ENCODE data around the gene ATXN7.

The ATXN7 gene

DNA sequence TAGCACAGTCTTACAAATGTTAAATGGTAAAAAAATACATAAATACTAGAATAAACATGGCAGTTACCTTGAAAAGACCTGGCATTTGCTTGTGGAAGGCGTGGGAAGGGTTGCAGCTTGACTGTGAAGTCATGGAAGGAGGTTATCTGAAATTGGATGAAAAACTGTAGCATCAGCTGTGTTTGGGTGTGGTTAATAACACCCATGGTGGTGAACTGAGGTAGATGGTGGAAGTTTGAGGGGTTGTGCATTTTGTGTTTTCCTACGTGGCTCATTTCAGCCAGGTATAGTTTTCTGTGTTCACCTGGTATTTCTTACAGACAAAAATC is 113.2 kb downstream of the ATXN7 start:
- no peak overlapping the region for H3K27ac ChIP-seq
- TF ChIP-seq, protein P1, sequence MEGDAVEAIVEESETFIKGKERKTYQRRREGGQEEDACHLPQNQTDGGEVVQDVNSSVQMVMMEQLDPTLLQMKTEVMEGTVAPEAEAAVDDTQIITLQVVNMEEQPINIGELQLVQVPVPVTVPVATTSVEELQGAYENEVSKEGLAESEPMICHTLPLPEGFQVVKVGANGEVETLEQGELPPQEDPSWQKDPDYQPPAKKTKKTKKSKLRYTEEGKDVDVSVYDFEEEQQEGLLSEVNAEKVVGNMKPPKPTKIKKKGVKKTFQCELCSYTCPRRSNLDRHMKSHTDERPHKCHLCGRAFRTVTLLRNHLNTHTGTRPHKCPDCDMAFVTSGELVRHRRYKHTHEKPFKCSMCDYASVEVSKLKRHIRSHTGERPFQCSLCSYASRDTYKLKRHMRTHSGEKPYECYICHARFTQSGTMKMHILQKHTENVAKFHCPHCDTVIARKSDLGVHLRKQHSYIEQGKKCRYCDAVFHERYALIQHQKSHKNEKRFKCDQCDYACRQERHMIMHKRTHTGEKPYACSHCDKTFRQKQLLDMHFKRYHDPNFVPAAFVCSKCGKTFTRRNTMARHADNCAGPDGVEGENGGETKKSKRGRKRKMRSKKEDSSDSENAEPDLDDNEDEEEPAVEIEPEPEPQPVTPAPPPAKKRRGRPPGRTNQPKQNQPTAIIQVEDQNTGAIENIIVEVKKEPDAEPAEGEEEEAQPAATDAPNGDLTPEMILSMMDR (IDR thresholded peaks at IDR 0.05) = no peak
- no peak for TF ChIP-seq ZFX (IDR thresholded peaks at IDR 0.05; ENCODE audit: borderline replicate concordance)

- TF ChIP-seq ZFX (IDR thresholded peaks at IDR 0.05; ENCODE audit: borderline replicate concordance) = no peak
- TF ChIP-seq, protein P1 (IDR thresholded peaks at IDR 0.05) = no peak
- no peak overlapping the region for H3K27ac ChIP-seq
Observed at GRCh38 chr3:63977893-63978292, 114.2 kb downstream of the ATXN7 start.

- H3K27ac ChIP-seq = no peak overlapping the region
- TF ChIP-seq ZFX (IDR thresholded peaks at IDR 0.05; ENCODE audit: borderline replicate concordance) = no peak
- TF ChIP-seq, protein P1 (IDR thresholded peaks at IDR 0.05) = no peak
Observed at GRCh38 chr3:63979093-63979885, 115.6 kb downstream of the ATXN7 start.

GRCh38 chr3:63980019-63980418 is 116.4 kb downstream of the ATXN7 start:
- no peak for TF ChIP-seq ZFX (IDR thresholded peaks at IDR 0.05; ENCODE audit: borderline replicate concordance)
- TF ChIP-seq, protein P1 (IDR thresholded peaks at IDR 0.05) = no peak
- H3K27ac ChIP-seq = no peak overlapping the region

DNA sequence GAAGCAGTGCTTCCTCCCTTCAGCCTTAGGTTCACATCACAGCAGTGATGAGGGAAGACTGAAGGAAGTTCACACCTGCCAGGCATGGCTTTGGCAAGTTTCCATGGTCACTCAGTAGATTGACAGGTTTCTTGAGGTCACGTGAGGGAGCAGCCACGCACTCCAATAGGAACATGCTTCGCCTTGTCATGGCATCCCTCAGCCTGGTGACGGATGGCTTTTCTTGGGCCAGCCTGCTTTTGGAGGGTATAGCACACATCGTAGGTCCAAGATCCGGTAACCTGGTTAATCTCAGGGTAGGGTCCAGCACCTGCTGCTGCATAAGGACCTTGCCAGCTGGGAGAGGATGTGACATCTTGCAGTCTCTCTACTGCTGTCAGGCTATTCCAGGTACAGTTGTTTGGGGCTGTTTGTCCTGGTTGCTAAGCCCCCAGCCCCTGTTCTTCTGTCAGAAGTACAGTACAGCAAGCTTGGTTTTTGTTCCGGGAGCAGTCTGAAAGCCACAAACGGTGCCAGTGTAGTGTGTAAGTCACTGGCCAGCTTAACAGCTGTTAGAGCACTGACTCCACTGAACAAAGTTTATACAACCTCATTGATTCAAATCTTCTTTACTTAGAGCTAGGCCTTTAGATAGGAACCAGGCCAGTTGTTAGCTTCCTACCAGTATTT is 117.3 kb downstream of the ATXN7 start:
- no peak overlapping the region for H3K27ac ChIP-seq
- TF ChIP-seq, protein P1 (IDR thresholded peaks at IDR 0.05) = no peak
- TF ChIP-seq ZFX (IDR thresholded peaks at IDR 0.05; ENCODE audit: borderline replicate concordance) = no peak

DNA sequence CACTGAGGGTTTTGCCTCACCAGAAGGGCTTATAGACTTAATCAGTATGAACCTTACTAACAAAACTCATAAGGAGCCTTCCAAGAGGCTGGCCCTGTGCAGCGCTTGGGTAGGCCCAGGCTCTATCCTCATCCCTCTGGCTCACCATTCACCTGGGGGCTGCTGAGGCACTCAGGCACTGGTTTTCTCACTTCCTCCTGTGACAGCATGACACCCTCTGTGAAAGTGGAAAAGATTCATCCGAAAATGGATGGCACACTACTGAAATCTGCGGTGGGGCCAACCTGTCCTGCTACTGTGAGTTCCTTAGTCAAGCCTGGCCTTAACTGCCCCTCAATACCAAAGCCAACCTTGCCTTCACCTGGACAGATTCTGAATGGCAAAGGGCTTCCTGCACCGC is 118.3 kb downstream of the ATXN7 start:
- no peak overlapping the region for H3K27ac ChIP-seq
- TF ChIP-seq ZFX (IDR thresholded peaks at IDR 0.05; ENCODE audit: borderline replicate concordance) = no peak
- TF ChIP-seq, protein P1 (IDR thresholded peaks at IDR 0.05) = no peak

DNA sequence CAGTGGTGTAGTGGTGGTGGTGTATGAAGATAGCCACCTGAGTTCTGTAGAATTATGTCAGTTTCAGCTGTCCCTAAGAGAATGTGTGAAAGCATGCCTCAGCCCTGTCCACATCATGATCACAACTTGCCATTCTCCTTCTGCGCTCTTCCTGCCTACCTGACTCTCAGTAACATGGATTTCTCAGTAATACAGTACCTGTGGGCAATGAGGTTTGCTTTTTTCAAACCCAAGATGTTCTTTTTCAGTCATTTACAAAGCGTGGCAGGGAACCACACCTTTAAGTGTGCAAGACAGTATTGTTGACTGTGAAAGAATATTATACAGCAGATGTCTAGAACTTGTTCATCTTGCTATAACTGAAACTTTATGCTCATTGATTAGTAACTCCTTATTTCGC is 120.7 kb downstream of the ATXN7 start:
- H3K27ac ChIP-seq = no peak overlapping the region

More for the DNA sequence above, 120.7 kb downstream of the ATXN7 start:
- no peak for TF ChIP-seq ZFX (IDR thresholded peaks at IDR 0.05; ENCODE audit: borderline replicate concordance)

Data from 22Rv1 (cell line).